HG02588 (cell line): ENCODE measurements around the gene C4orf50.

Experiments used
- ATAC-seq: cut with Tn5 transposase; IDR thresholded peaks from one replicate; pipeline ENCODE4 v1.9.1; 2021; ENCODE audit warnings: mild to moderate bottlenecking, moderate library complexity; ENCODE audit not compliant: unreplicated experiment

Gene C4orf50

GRCh38 chr4:5894266-5894665 is 124.0 kb downstream of the C4orf50 start:
- no peak for ATAC-seq

GRCh38 chr4:5893591-5893990 is 124.6 kb downstream of the C4orf50 start:
- no peak for ATAC-seq

- no peak for ATAC-seq
Measured at GRCh38 chr4:5893004-5893580, 125.1 kb downstream of the C4orf50 start, which contains the start of gene CRMP1. TSS of gene CRMP1 (minus strand) at chr4:5893086. CDS start at chr4:5892969, 117 bp downstream.

GRCh38 chr4:5892323-5893003 is 125.8 kb downstream of the C4orf50 start:
- no peak for ATAC-seq

GRCh38 chr4:5891563-5892322 is 126.5 kb downstream of the C4orf50 start:
- ATAC-seq: no peak

- ATAC-seq: no peak
Measured at GRCh38 chr4:5890063-5890727, 128.0 kb downstream of the C4orf50 start.

GRCh38 chr4:5889002-5889696 is 129.1 kb downstream of the C4orf50 start:
- ATAC-seq: no peak

GRCh38 chr4:5888222-5889001 is 129.8 kb downstream of the C4orf50 start:
- ATAC-seq: no peak

DNA sequence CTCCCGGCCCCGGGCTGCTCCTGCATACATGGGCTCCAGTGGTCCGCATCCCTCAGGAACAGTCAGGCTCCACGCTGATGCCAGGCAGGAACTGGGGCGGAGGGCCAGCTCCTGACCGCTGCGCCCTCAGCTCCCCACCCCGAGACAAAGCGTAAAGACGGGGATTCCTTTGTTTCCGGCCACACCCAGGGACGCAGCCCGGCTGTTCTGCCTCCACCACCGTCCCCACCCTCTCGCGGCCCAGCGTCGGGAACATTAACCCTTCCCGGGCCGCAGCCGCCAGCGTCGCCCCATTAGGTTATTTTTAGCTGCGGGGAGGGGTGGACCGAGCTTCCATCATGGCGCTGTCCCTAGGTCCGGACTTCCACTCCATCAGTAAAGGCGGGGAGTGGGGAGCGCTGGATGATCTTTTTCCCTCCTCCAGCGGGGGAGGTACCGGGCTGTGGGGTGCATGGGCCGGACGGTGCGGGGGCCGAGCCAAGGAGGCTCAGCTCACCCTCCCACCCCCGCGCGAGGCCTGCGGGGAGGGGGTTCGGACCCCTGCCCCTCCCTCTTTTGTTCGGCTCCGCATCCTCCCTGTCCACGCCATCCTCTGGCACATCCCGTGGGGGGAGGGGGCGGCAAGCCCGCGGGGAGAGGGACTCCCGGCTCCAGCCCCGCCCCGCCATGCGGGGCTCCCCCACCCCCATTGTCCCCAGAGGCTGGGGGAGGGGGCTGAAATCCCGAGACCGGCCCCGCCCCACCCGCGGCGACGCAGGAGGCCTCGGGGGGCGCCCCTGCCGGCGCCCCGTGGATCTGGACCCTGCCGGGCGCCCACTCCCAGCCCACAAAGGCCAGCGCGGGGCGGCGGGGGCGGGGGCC is 130.6 kb downstream of the C4orf50 start:
- ATAC-seq: no peak

DNA sequence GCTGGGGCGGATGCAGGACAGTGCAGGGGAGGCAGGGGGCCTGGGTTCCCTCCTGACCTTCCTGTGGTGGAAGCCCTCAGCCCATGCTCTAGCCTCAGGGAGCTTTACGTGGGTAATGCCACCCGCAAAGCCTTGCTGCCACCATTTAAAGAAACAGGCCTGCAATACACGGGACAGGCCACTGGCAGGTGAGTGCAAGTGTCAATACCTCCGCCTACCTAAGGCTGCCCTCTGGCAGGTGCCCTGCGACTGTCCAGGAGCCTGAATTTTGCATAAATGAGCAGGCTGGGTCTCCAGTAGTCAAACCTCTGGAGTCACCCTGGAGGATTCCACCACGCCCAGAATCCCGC is 131.2 kb downstream of the C4orf50 start:
- ATAC-seq: no peak

DNA sequence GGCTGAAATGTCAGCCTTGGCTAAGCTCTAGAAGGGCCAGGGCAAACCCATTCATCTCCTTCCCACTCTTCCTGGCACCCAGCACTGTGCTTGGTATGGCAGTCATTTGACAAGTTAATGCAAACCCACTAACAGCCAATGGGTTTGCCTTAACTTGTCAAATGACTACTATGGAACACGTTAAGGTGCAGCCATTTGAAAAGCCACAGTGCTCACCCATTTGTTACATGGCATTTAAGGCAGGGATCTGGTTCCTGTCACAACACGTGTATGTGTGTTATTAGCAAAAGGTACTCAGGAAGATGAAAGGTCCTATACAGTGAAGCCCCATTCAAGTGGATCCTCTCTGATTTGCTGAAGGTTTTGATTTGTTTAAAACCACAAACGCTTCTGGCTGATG is 132.5 kb downstream of the C4orf50 start:
- ATAC-seq: no peak

DNA sequence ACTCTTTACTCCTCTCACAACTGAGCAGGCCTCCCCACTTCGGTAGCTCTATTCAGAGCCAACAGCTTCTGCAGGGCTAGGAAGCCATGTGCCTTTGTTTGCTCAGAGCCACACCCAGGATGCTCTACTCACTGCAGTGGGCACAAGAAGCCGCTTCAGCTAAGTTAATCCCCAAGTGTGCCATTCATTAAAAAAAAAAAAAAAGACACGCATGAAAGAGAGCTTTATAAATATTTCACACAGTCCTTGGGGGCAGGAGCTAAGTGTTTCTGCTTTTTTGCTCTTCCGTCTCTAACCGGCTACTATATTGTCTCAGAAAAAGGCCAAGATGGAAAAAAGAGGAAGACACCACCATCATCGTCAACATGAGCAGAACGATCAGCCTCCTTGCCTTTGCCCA is 133.4 kb downstream of the C4orf50 start:
- no peak for ATAC-seq

DNA sequence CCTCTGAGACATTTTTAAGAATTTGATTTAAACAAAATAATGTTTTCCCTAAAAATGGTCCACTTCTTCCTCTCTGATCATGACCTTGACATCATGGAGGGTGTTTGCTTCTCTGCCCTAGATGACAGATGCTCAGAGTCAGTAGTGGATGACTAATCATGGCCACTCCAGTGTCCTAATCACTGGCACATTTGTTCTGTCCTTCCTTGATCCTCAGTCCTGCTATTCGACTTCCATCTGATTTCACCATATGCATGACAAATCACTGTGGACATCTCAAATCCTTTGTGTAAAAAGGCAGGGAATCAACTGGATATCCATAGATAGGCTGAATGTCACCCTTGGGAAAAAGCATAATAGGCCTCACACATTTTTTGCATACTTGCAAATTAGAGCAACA is 134.3 kb downstream of the C4orf50 start:
- no peak for ATAC-seq

GRCh38 chr4:5882947-5883346 is 135.3 kb downstream of the C4orf50 start:
- ATAC-seq: no peak

GRCh38 chr4:5881340-5881739 is 136.9 kb downstream of the C4orf50 start:
- no peak for ATAC-seq

- ATAC-seq: no peak
Measured at GRCh38 chr4:5878359-5878758, 139.9 kb downstream of the C4orf50 start.

DNA sequence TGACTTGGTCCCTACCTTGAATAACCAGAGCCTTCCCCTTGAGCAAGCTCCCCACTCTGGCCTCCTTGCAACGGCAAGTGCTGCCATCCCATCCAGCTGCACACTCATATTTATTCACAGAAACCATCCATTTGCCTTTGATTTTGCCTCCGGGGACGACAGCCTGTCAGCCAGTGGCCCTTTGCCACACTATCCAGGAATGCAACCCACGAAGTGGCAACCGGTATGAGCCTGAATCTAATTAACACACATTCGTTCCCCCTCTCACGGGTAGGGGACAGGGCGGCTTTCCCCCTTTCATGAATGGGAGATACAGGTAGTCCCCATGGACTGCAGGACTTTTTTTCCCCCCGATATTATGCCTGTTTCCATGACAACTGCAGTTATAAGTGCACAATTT is 140.8 kb downstream of the C4orf50 start:
- ATAC-seq: no peak

GRCh38 chr4:5874811-5875449 is 143.3 kb downstream of the C4orf50 start:
- ATAC-seq: no peak

DNA sequence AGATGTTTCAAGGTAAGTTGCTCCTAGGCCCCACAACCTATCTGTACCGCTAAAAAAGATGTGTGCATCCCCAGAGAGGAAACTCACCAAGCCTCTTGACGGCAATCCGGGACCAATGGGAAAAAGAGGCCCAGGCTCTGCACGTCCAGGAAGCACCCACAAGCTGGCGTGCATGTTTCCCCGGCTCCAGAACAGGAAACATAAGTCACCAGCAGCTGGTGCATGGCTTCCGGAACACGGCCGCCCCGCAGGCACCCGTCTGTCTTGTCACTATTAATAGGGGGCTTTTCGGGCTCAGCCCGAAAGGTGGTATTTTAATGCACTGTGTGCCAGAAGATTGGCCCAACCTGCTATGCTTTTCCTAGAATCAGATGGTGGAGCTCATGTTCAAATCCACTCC is 147.5 kb downstream of the C4orf50 start:
- ATAC-seq: no peak
